Esophagus muscularis mucosa (tissue), 4 donors: ENCODE results near the gene GSG1L. TPM values are rescaled to one million over a fixed set of nuclear protein-coding genes. Genes with fewer than 3 reads are reported as not detected.

Experiments
- DNase-seq: peaks from one replicate; pipeline ENCODE4 v3.0.0-alpha.2; 2017; ENCODE audit errors: extremely low spot score
- H3K27ac ChIP-seq, 4 donors: fragments of 200-600 bp; sonication (generic); replicated peaks in 1 of 4; 1 replicate in 3 of 4; 2 replicates in 1 of 4; pipeline ENCODE4 v1.5.1; 2016 to 2019; ENCODE audit warnings: mild to moderate bottlenecking in 1 of 4
- H3K27me3 ChIP-seq, 4 donors: fragments of 200-600 bp; sonication (generic); one replicate each; pipeline versions ENCODE4 v1.5.1 to v1.6.0; 2016 to 2019
- H3K36me3 ChIP-seq, 4 donors: fragments of 200-600 bp; sonication (generic); one replicate each; pipeline ENCODE4 v1.5.1; 2016 to 2019
- H3K4me1 ChIP-seq, 4 donors: fragments of 200-600 bp; sonication (generic); one replicate each; pipeline ENCODE4 v1.5.1; 2016 to 2019
- H3K4me3 ChIP-seq, 4 donors: fragments of 200-600 bp; sonication (generic); 1 replicate in 2 of 4; 2 replicates in 2 of 4; pipeline ENCODE4 v1.5.1; 2016 to 2019; ENCODE audit warnings: mild to moderate bottlenecking in 4 of 4, moderate library complexity in 1 of 4
- H3K9me3 ChIP-seq, 4 donors: fragments of 200-600 bp; sonication (generic); 1 replicate in 3 of 4; 2 replicates in 1 of 4; pipeline ENCODE4 v1.5.1; 2016 to 2019
- EP300 ChIP-seq: sonication (generic); formaldehyde crosslinking; IDR thresholded peaks from one replicate; pipeline ENCODE4 v1.6.1; 2017; ENCODE audit warnings: antibody characterized with exemption
- POLR2A ChIP-seq: fragments of 450-650 bp; IDR thresholded peaks from one replicate; pipeline ENCODE4 v1.6.1; 2017; ENCODE audit warnings: antibody characterized with exemption, moderate library complexity, mild to moderate bottlenecking, low read depth
- POLR2AphosphoS5 ChIP-seq, 2 donors: sonication (generic); formaldehyde crosslinking; IDR thresholded peaks; one replicate each; pipeline ENCODE4 v1.6.1; 2017; ENCODE audit warnings: antibody characterized with exemption in 2 of 2
- WGBS: methylation state at CpG from one replicate; pipeline ENCODE4 v1.1.5; 2018; 5-methylcytosine and 5-hydroxymethylcytosine counted together
- intact Hi-C: fragments of 100-400 bp; cut with DNase I; formaldehyde crosslinking; loops from one replicate; pipeline ENCODE4 v1.15.1; 2023
- total RNA-seq, 4 donors: library from RNA; depleted of rRNA; stranded (reverse); fragments of >200 nt; gene quantifications; one replicate each; pipeline versions ENCODE4 v1.1.0 to v1.2.1, GENCODE V29; 2016
- TF ChIP-seq, protein P1 (sequence below), 3 experiments: fragments of 200-600 bp in 2 of 3; fragments of 450-650 bp in 1 of 3; sonication (generic) in 2 of 3; IDR thresholded peaks; one replicate each; pipeline ENCODE4 v1.5.1; 2017 to 2019; ENCODE audit warnings: antibody characterized with exemption in 3 of 3, mild to moderate bottlenecking in 2 of 3, moderate library complexity in 1 of 3

GSG1L gene
- total RNA-seq, 4 donors from 2014 or later, result 0.19 to 0.83 TPM; not detected in 2

DNA sequence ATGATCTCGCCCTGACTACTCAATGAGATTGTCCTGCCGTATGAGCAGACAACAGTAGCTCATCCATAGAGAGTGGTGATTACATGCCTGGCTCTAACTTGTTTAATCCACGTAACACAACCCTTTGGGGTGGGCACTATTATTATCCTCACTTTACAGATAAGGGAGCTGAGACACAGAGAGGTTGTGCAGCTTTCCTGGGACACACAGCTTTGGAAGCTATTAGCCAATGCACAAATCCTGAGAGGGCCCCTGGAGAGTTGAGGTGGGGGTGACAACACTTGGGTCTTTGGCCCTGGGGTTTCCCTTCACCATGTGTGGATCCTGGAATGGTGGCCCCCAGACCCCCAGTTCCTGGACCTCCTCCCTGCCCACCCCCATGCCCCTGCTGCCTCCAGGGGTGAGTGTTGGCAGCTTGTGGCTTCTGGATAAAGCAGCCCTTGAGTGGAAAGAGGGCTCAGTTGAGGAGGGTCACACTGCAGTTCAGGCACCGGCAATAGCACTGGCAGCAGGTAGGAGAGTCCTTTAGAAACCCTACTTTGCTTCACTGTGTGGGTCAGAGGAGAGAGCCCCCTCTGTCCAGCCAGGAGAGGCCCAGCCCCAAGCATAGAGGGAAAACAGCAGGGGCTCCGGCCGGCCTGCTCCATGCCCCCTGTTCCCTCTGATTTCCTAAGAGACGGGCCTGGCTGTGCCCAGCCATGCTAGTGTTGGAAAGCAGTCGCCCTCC is 282.9 kb downstream of the GSG1L start:
- H3K27me3 ChIP-seq, result peaks cover 0 to 21% (median 0%) of the 10 kb centered on the region in 4 donors
- no peak overlapping the region for H3K4me3 ChIP-seq
- no peak for TF ChIP-seq POLR2A
- H3K27ac ChIP-seq, result no peak overlapping the region
- peaks cover 0 to 27% (median 9%) of the 10 kb centered on the region in 4 donors for H3K36me3 ChIP-seq
- no peak for DNase-seq
- peaks cover 0 to 23% (median 21%) of the 10 kb centered on the region in 4 donors for H3K4me1 ChIP-seq
- no peaks in the 10 kb centered on the region for H3K9me3 ChIP-seq
- 78% methylated on average over 6 of the region's 8 CpGs for WGBS
- intact Hi-C loops, result loop anchor here (5.0 kb wide), 1 partner anchor 287 kb away; no protein-coding TSS in a partner anchor

DNA sequence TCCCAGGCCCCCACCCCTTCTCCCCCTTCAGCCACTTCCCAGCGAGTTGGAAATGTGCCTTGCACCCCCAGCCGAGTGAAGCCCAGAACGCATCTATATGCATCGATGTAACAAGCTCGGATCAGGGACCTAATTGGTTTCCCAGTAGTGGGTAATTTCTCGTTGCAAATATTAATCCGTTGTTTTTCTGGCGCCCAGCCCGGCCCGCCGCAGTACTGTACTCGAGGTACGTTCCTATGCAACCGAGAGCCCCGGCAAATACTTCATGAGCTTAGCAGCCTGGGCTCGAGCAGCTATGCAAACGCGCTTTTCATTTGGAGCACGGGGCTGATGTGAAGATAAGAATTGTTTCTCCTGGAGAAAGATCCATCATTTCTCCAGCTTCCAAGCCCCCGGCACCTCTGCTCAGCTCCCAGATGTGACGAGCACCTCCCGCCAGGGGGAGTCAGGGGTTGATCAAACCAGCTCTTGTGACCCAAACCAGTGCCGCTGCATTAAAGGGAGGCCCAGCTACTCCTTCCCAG is 283.8 kb downstream of the GSG1L start:
- DNase-seq, result no peak
- H3K27me3 ChIP-seq, result peaks cover 0 to 14% (median 0%) of the 10 kb centered on the region in 4 donors
- intact Hi-C loops, result loop anchor here (5.0 kb wide), 1 partner anchor 288 kb away; no protein-coding TSS in a partner anchor
- 50% methylated on average over 23 of the region's 23 CpGs for WGBS
- TF ChIP-seq, protein P1, sequence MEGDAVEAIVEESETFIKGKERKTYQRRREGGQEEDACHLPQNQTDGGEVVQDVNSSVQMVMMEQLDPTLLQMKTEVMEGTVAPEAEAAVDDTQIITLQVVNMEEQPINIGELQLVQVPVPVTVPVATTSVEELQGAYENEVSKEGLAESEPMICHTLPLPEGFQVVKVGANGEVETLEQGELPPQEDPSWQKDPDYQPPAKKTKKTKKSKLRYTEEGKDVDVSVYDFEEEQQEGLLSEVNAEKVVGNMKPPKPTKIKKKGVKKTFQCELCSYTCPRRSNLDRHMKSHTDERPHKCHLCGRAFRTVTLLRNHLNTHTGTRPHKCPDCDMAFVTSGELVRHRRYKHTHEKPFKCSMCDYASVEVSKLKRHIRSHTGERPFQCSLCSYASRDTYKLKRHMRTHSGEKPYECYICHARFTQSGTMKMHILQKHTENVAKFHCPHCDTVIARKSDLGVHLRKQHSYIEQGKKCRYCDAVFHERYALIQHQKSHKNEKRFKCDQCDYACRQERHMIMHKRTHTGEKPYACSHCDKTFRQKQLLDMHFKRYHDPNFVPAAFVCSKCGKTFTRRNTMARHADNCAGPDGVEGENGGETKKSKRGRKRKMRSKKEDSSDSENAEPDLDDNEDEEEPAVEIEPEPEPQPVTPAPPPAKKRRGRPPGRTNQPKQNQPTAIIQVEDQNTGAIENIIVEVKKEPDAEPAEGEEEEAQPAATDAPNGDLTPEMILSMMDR (IDR thresholded peaks at IDR 0.05), result peak in 2 of 3 experiments; percentile 30 to 49
- TF ChIP-seq POLR2AphosphoS5 (IDR thresholded peaks at IDR 0.05) (no peak), EP300 (no peak), POLR2A (no peak)
- H3K36me3 ChIP-seq, result peaks cover 0 to 36% (median 16%) of the 10 kb centered on the region in 4 donors
- no peak overlapping the region for H3K27ac ChIP-seq
- H3K9me3 ChIP-seq, result no peaks in the 10 kb centered on the region
- H3K4me1 ChIP-seq, result peaks cover 0 to 23% (median 21%) of the 10 kb centered on the region in 4 donors
- no peak overlapping the region for H3K4me3 ChIP-seq

DNA sequence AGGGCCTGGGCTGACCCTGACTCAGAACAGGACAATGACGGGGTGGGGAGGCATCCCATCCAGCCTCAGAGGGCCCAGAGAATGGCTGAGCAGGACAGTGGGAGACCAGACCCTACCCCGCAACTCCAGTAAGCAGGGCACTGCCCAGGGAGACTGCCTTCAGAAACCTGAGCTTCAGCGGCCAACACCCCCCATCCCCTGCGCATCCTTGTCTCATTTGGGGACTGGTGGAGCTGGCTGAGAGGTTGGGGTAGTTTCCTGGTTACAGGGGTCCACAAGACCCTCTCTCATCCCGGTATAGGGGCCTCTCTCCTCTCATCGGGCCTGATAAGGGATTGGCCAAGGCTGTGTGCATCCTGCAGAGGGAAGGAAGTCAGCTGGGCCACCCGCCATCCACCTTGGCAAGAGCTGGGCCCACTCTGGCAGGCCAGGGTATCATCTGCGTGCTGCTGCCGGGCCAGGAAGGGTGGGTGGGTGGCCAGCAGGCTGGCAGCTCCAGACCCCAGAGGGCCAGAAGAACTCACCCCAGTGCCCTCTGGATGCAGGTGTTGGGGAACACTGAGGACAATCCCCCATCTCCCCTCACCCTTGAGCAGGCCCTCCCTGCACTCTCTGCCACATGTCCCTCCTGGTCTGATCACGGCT is 284.5 kb downstream of the GSG1L start:
- DNase-seq, result no peak
- Histone ChIP-seq H3K36me3 (peaks cover 0 to 43% (median 22%) of the 10 kb centered on the region in 4 donors), H3K9me3 (no peaks in the 10 kb centered on the region), H3K4me1 (peaks cover 0 to 23% (median 21%) of the 10 kb centered on the region in 4 donors), H3K27ac (no peak overlapping the region), H3K27me3 (peaks cover 0 to 7% (median 0%) of the 10 kb centered on the region in 4 donors), H3K4me3 (no peak overlapping the region)
- 69% methylated on average over 8 of the region's 10 CpGs for WGBS
- TF ChIP-seq POLR2A, result no peak
- TF ChIP-seq EP300, result no peak
- TF ChIP-seq, protein P1 (IDR thresholded peaks at IDR 0.05), result no peak
- TF ChIP-seq POLR2AphosphoS5 (IDR thresholded peaks at IDR 0.05), result no peak
- intact Hi-C loops, result no loop called here

DNA sequence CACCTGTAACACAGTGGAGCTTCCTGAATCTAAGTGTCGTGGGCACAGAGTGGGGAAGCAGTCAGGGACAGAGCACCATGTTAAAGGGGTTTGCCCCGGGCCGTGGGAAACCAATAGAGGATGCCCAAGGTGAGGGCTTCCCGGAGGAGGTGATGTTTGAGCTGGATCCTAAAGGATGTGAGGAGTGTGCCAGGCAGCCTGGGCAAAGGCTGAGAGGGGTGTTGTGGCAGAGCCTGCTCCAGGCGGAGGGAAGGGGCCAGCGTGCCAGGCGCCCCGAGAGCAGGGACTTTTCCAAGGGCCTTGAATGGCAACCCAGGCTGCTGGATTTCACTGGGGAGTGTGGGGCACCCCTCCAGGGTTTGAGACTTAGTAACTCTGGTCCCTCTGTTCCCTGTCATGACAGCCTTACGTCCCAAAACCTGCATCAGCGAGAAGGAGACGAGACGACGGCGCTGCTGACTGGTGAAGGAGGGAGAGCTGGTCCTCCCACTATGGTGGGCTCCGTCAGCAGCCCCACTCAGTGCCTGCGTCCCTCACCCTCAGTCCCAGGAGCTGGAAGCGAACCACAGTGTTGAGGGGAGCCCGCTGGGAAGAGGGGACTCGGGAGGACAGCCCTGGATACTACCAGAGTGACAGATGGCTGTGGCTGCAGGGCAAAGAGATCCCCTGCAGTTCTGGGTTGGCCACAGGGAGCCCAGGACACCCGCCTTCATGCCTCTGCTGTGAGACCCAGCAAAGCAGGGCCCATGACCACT is 285.2 kb downstream of the GSG1L start:
- Histone ChIP-seq H3K27me3 (peaks cover 0 to 4% (median 0%) of the 10 kb centered on the region in 4 donors), H3K4me3 (no peak overlapping the region), H3K36me3 (peaks cover 0 to 48% (median 23%) of the 10 kb centered on the region in 4 donors), H3K9me3 (no peaks in the 10 kb centered on the region), H3K4me1 (peaks cover 0 to 23% (median 21%) of the 10 kb centered on the region in 4 donors), H3K27ac (no peak overlapping the region)
- 94% methylated on average over 20 of the region's 20 CpGs for WGBS
- DNase-seq, result no peak
- TF ChIP-seq POLR2A (no peak), POLR2AphosphoS5 (IDR thresholded peaks at IDR 0.05) (no peak), EP300 (no peak)
- TF ChIP-seq, protein P1 (IDR thresholded peaks at IDR 0.05), result no peak
- intact Hi-C loops, result no loop called here
